Liver (tissue), 3 donors: ENCODE data around the gene NBPF11.
"Not testable (repeated sequence)": the region's sequence is repeated elsewhere in the genome, so short reads cannot be mapped to it uniquely, and the experiment has no call there.

Experiments used
- HNF4A ChIP-seq, 2 donors: conservative IDR thresholded peaks; 2 replicates each; pipeline ENCODE4 v1.6.1; 2016; ENCODE audit warnings: antibody characterized with exemption in 2 of 2, mild to moderate bottlenecking in 2 of 2
- JUND ChIP-seq, 2 donors: IDR thresholded peaks; 2 replicates each; pipeline ENCODE4 v1.6.1; 2016; ENCODE audit warnings: antibody characterized with exemption in 2 of 2
- RAD21 ChIP-seq, 2 donors: IDR thresholded peaks; 2 replicates each; pipeline ENCODE4 v1.6.1; 2016; ENCODE audit warnings: antibody characterized with exemption in 2 of 2, mild to moderate bottlenecking in 2 of 2
- REST ChIP-seq: IDR thresholded peaks from 2 replicates; pipeline ENCODE4 v1.6.1; 2016; ENCODE audit warnings: antibody characterized with exemption, mild to moderate bottlenecking
- RXRA ChIP-seq, 2 donors: IDR thresholded peaks; 2 replicates each; pipeline ENCODE4 v1.6.1; 2017 to 2018; ENCODE audit warnings: antibody characterized with exemption in 2 of 2, mild to moderate bottlenecking in 1 of 2
- YY1 ChIP-seq: IDR thresholded peaks from 2 replicates; pipeline ENCODE4 v1.6.1; 2016; ENCODE audit warnings: antibody characterized with exemption, mild to moderate bottlenecking
- ZBTB33 ChIP-seq: IDR thresholded peaks from 2 replicates; pipeline ENCODE4 v1.6.1; 2016; ENCODE audit warnings: antibody characterized with exemption
- TF ChIP-seq, protein P1 (sequence below): IDR thresholded peaks from 2 replicates; pipeline ENCODE4 v1.6.1; 2016; ENCODE audit warnings: antibody characterized with exemption
- TF ChIP-seq, protein P2 (sequence below): fragments of 150-350 bp; IDR thresholded peaks from 2 replicates; pipeline ENCODE4 v1.5.1; 2017; ENCODE audit warnings: improper control_type of control experiment, low read depth, low read length; ENCODE audit not compliant: missing input control
- TF ChIP-seq, protein P3 (sequence below): IDR thresholded peaks from 2 replicates; pipeline ENCODE4 v1.6.1; 2016; ENCODE audit warnings: antibody characterized with exemption
- donor health status: healthy.
- donor health status: healthy.

- TF ChIP-seq YY1; RAD21 (IDR thresholded peaks at IDR 0.05); JUND (IDR thresholded peaks at IDR 0.05); RXRA (IDR thresholded peaks at IDR 0.05); REST; HNF4A (conservative IDR thresholded peaks at IDR 0.05); ZBTB33: not testable (repeated sequence)
- TF ChIP-seq, protein P1, sequence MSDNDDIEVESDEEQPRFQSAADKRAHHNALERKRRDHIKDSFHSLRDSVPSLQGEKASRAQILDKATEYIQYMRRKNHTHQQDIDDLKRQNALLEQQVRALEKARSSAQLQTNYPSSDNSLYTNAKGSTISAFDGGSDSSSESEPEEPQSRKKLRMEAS, result not testable (repeated sequence)
- TF ChIP-seq, protein P2, sequence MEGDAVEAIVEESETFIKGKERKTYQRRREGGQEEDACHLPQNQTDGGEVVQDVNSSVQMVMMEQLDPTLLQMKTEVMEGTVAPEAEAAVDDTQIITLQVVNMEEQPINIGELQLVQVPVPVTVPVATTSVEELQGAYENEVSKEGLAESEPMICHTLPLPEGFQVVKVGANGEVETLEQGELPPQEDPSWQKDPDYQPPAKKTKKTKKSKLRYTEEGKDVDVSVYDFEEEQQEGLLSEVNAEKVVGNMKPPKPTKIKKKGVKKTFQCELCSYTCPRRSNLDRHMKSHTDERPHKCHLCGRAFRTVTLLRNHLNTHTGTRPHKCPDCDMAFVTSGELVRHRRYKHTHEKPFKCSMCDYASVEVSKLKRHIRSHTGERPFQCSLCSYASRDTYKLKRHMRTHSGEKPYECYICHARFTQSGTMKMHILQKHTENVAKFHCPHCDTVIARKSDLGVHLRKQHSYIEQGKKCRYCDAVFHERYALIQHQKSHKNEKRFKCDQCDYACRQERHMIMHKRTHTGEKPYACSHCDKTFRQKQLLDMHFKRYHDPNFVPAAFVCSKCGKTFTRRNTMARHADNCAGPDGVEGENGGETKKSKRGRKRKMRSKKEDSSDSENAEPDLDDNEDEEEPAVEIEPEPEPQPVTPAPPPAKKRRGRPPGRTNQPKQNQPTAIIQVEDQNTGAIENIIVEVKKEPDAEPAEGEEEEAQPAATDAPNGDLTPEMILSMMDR, result not testable (repeated sequence)
- TF ChIP-seq, protein P3, sequence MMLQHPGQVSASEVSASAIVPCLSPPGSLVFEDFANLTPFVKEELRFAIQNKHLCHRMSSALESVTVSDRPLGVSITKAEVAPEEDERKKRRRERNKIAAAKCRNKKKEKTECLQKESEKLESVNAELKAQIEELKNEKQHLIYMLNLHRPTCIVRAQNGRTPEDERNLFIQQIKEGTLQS, result not testable (repeated sequence)
Measured at GRCh38 chr1:148149050-148149815, 2.8 kb downstream of the NBPF11 start.
